Subcutaneous adipose tissue (tissue), 4 donors: ENCODE data around the gene TNFRSF1A. TPM values are rescaled to one million over a fixed set of nuclear protein-coding genes. Genes with fewer than 3 reads are reported as not detected.

Source experiments
- total RNA-seq, 4 donors: library from RNA; depleted of rRNA; stranded (reverse); fragments of >200 nt; gene quantifications; one replicate each; pipeline ENCODE4 v1.1.0, GENCODE V29; 2016
- TF ChIP-seq, protein P1 (sequence below): fragments of 450-650 bp; IDR thresholded peaks from one replicate; pipeline ENCODE4 v1.5.1; 2016; ENCODE audit warnings: low read depth, mild to moderate bottlenecking, control low read depth, antibody characterized with exemption, moderate library complexity

The TNFRSF1A gene
- total RNA-seq, 4 donors from 2014 or later = 207 to 269 (median 239) TPM

DNA sequence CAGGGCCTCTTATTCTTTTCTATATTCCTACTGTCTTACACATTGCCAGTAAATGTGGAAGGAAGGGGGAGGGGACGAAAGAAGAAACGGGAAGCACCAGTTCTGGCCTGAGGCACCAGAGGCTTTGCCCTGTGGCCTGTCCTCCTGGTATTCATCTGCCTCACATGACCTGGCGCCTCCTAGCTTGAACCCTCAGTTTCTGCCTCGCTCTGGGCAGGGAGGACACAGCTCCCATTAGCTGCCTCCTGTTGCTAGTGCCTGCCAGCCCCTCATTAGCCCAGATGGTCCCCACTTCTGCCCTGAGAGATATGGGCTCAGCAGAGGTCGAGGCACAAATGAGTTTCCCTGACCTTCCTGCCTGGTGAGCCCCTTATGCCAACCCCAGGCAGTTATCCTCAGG is 34.3 kb downstream of the TNFRSF1A start:
- TF ChIP-seq, protein P1, sequence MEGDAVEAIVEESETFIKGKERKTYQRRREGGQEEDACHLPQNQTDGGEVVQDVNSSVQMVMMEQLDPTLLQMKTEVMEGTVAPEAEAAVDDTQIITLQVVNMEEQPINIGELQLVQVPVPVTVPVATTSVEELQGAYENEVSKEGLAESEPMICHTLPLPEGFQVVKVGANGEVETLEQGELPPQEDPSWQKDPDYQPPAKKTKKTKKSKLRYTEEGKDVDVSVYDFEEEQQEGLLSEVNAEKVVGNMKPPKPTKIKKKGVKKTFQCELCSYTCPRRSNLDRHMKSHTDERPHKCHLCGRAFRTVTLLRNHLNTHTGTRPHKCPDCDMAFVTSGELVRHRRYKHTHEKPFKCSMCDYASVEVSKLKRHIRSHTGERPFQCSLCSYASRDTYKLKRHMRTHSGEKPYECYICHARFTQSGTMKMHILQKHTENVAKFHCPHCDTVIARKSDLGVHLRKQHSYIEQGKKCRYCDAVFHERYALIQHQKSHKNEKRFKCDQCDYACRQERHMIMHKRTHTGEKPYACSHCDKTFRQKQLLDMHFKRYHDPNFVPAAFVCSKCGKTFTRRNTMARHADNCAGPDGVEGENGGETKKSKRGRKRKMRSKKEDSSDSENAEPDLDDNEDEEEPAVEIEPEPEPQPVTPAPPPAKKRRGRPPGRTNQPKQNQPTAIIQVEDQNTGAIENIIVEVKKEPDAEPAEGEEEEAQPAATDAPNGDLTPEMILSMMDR = no peak

DNA sequence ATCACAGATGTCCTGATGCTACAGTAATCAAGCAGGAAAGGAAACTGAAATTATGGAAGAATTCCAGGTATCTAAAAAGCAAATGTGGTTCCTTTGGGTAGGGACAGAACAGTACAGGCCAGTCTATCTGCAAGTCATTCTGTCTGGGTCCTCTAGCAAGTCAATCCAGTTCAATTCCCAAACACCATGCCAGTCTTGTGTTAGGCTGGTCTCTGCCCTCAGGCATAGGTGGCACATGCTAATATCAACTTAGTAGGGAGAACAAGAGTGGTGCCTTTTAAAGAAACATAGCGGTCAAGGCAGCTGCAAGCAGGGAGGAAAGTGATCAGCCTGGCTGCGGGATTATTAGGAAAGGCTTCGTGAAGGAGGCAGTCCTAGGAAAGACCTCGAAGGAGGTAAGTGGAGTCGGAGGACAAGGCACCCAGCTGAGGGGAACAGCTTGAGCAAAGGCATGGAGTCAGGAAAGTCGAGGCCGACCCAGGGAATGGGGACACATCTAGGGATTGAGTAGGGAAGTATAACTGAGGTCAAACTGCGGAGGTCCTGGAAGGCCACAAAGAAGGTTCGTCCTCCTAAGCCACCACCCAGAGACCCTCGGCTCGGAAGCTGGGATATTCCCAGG is 35.2 kb downstream of the TNFRSF1A start:
- TF ChIP-seq, protein P1 = no peak

DNA sequence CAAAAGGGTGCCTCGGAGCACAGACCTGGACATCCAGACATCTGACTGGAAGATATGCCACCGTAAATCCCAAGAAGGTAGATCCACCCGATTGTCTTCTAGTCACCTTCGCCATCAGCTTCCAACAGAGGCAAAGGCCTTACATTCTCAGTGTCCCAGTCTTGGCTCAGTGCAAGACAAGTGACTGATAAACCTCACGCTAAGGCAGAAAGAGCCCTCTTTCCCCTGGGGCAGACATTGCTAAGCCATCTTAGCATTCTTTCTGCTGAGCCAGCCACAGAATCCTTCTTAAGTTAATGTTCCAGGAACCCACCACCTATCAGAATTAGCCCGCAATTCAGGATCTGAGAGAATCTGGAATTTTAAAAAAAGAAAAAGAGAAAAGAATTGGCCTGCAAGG is 35.7 kb downstream of the TNFRSF1A start:
- TF ChIP-seq, protein P1 = no peak

DNA sequence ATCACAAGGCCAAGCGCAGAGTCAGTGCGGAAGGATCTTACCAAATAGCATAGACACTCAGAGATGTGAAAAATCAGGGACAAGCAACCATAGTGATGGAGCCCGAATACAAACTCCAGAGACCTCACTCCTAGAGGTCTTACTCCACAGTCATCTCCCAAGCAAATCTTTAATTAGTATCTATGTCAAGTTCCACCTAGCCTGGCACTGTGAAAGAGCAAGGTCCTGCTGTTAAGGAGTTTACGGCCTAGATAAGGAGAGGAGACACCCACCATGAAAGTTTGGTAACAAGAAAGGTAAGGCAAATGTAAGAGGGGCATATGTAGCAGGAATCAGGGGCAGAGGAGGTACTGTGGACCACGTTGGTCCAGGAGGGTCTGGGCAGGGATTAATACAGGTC is 38.8 kb downstream of the TNFRSF1A start:
- TF ChIP-seq, protein P1 = no peak

DNA sequence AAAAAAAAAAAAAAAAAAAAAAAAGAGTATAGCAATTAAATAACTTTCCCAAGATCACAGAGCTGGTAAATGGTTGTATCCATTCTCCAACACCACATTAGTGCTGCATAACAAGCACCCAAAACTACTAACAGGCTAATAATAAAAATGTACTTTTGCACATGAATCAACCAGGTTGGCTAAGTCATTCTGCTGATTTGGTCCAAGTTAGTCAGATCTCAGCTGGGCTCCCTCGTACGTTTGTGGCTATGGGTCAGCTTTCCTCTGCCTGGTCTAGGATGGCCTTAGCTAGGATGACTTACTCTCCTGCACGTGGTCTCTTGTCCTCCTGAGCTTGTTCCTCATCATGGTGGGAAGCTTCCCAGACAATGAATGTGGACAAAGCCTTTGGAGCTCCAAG is 39.3 kb downstream of the TNFRSF1A start:
- TF ChIP-seq, protein P1 = no peak

DNA sequence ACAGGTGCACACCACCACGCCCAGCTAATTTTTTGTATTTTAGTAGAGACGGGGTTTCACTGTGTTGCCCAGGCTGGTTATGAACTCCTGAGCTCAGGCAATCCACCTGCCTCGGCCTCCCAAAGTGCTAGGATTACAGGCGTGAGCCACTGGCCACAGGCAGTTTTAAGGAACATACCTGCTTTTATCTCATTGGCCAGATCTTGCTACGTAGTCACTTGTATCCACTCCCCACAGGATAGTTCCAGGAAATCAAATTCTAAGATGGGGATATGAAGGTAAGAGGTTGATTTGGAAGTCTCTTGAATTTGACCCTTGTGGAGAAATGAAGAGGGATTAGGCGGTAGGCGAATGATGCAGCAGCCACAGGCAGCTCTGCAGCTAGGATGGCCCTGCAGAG is 40.2 kb downstream of the TNFRSF1A start:
- TF ChIP-seq, protein P1 = no peak

DNA sequence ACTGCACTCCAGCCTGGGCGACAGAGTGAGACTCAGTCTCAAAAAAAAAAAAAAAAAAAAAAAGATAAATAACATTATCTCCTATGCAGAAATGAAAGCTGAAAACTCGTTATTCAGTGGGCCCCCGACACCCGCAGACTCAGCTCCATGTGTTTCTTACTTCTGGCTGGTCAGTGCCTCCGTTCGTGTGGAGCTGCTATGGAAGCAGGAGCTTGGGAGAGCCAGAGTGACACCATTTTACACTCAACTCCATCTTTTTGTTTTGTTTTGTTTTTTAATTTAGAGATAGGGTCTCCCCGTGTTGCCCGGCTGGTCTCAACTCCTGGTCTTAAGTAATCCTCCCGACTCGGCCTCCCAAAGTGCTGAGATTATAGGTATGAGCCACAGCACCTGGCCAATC is 44.7 kb downstream of the TNFRSF1A start:
- TF ChIP-seq, protein P1 = no peak
